PFSK-1 (cell line): ENCODE measurements around the gene TVP23A.

Source experiments
- FOXP2 ChIP-seq: optimal IDR thresholded peaks from 2 replicates; pipeline ENCODE3; 2011; ENCODE audit warnings: borderline replicate concordance, control low read depth, inconsistent platforms; ENCODE audit not compliant: insufficient read depth; ENCODE audit errors: extremely low read length, extremely low read depth
- POLR2AphosphoS5 ChIP-seq: IDR thresholded peaks from 2 replicates; pipeline ENCODE4 v1.6.1; 2012; ENCODE audit warnings: low read depth, mild to moderate bottlenecking, control low read depth, low read length, moderate library complexity
- SIN3A ChIP-seq: IDR thresholded peaks from 2 replicates; pipeline ENCODE4 v1.6.1; 2012; ENCODE audit warnings: mild to moderate bottlenecking, low read length, moderate library complexity, borderline replicate concordance; ENCODE audit not compliant: insufficient read depth
- TAF1 ChIP-seq: IDR thresholded peaks from 2 replicates; pipeline ENCODE4 v1.6.1; 2012; ENCODE audit warnings: low read length, control low read depth, borderline replicate concordance; ENCODE audit not compliant: insufficient read depth
- TF ChIP-seq, protein P1 (sequence below), 2 experiments: IDR thresholded peaks; 2 replicates each; pipeline versions ENCODE4 v1.6.1 to v1.8.0; 2011 to 2012; ENCODE audit warnings: low read depth in 2 of 2, low read length in 2 of 2, control low read depth in 1 of 2, inconsistent platforms in 1 of 2, mild to moderate bottlenecking in 1 of 2, moderate library complexity in 1 of 2; ENCODE audit not compliant: insufficient read depth in 1 of 2

Gene TVP23A

DNA sequence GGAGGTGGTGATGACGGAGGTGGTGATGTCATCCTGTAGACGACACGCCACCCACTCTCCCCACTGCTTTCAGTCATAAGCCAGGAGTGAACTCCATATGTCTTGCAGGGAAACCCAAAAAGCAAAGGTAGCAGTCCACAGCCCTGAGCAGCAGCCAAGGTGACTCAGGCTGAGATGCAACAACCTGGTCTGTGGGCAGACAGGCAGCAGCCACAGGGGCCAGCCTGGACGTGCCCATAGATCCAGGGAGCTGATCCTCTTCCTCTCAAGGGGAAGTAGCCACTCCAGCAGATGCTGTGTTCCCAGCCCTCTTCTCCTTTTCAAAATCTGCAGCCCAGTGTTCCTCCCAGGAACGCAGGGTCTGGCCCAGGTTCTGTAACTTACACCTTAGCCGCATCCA, 41.1 kb upstream of the TVP23A start:
- TF ChIP-seq SIN3A: no peak
- no peak for TF ChIP-seq POLR2AphosphoS5
- TF ChIP-seq FOXP2: no peak
- TF ChIP-seq, protein P1, sequence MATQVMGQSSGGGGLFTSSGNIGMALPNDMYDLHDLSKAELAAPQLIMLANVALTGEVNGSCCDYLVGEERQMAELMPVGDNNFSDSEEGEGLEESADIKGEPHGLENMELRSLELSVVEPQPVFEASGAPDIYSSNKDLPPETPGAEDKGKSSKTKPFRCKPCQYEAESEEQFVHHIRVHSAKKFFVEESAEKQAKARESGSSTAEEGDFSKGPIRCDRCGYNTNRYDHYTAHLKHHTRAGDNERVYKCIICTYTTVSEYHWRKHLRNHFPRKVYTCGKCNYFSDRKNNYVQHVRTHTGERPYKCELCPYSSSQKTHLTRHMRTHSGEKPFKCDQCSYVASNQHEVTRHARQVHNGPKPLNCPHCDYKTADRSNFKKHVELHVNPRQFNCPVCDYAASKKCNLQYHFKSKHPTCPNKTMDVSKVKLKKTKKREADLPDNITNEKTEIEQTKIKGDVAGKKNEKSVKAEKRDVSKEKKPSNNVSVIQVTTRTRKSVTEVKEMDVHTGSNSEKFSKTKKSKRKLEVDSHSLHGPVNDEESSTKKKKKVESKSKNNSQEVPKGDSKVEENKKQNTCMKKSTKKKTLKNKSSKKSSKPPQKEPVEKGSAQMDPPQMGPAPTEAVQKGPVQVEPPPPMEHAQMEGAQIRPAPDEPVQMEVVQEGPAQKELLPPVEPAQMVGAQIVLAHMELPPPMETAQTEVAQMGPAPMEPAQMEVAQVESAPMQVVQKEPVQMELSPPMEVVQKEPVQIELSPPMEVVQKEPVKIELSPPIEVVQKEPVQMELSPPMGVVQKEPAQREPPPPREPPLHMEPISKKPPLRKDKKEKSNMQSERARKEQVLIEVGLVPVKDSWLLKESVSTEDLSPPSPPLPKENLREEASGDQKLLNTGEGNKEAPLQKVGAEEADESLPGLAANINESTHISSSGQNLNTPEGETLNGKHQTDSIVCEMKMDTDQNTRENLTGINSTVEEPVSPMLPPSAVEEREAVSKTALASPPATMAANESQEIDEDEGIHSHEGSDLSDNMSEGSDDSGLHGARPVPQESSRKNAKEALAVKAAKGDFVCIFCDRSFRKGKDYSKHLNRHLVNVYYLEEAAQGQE (IDR thresholded peaks at IDR 0.05; ENCODE audit: insufficient read depth in 1 of 2, low read depth in 2 of 2, low read length in 2 of 2): no peak
- TF ChIP-seq TAF1: no peak

DNA sequence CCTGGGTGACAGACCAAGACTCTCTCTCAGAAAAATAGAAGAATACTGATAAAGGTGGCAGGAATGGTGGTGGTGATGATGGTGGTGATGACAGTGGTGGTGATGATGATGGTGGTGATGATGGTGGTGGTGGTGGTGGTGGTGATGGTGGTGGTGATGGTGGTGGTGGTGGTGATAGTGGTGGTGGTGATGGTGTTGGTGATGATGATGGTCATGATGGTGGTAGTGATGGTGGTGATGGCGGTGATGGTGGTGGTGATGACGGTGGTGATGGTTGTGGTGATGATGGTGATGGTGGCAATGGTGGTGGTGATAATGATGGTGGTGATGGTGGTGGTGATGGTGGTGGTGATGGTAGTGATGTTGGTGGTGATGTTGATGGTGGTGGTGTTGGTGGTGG, 40.4 kb upstream of the TVP23A start:
- TF ChIP-seq FOXP2 (no peak), POLR2AphosphoS5 (no peak), TAF1 (no peak), SIN3A (no peak)
- TF ChIP-seq, protein P1 (IDR thresholded peaks at IDR 0.05; ENCODE audit: insufficient read depth in 1 of 2, low read depth in 2 of 2, low read length in 2 of 2): no peak

DNA sequence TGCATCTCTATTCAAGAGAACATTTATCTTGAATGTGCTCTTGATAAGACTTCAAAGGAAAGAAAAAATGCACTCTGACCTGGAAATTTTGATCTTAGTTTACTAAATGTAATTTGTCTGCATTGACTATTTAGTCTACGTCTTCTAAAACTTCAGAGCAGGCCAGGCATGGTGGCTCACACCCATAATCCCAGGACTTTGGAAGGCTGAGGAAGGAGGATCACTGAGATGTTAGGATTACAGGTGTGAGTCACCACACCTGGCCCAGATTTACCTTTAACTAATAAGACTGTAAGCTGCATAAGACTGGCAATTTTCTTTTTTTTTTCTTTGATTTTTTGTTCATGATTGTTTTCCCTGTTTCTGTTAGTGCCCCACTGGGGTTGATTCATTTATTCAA, 39.6 kb upstream of the TVP23A start:
- TF ChIP-seq, protein P1 (IDR thresholded peaks at IDR 0.05; ENCODE audit: insufficient read depth in 1 of 2, low read depth in 2 of 2, low read length in 2 of 2): no peak
- TF ChIP-seq SIN3A (no peak), FOXP2 (no peak), POLR2AphosphoS5 (no peak)

DNA sequence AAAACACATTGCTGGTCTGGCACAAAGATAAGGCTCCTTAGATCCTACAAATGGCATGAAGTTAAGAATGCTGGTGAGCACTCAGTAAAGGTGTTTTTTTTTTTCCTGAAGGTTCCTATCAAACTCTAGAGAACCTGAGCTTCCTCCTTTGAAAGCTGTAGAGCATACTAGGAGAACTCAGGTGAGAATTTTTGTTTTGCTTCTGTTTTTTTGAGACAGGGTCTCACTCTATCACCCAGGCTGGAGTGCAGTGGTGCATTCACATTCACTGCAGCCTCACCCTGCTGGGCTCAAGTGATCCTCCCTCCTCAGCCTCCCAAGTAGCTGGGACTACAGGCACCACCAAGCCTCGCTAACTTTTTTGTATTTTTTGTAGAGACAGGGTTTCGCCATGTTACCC, 37.4 kb upstream of the TVP23A start:
- TF ChIP-seq FOXP2 (no peak), SIN3A (no peak), TAF1 (no peak), POLR2AphosphoS5 (no peak)
- TF ChIP-seq, protein P1 (IDR thresholded peaks at IDR 0.05; ENCODE audit: insufficient read depth in 1 of 2, low read depth in 2 of 2, low read length in 2 of 2): no peak

DNA sequence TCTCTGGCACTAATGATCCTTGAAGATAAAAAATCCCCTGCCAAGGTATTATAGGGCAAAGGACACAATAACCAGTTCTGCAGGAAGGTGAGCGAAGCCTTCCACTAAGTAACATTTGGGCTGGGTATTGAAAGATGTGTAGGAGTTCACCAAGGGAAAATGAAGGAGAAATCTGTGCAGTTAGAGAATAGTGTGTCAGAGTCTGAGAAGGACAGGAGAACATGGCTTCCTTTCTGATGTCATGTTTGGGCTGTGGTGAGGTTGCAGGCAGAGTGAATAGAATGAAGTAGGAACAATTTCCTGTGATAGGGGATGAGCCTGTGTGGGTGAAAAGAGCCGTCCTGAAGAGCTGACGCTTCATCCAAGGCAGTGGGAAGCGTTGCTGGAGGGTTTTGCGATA, 34.4 kb upstream of the TVP23A start:
- TF ChIP-seq, protein P1 (IDR thresholded peaks at IDR 0.05; ENCODE audit: insufficient read depth in 1 of 2, low read depth in 2 of 2, low read length in 2 of 2): no peak
- TF ChIP-seq TAF1 (no peak), POLR2AphosphoS5 (no peak), SIN3A (no peak), FOXP2 (no peak)
